PC-3 (cell line): ENCODE results near the gene BPGM.

ENCODE experiments used
- CTCF ChIP-seq: fragments of 300-600 bp; sonication (generic); conservative IDR thresholded peaks from 2 replicates; pipeline ENCODE4 v1.5.1; 2017; ENCODE audit warnings: antibody characterized with exemption, low read depth, mild to moderate bottlenecking, low read length
- EZH2 ChIP-seq: fragments of 300-600 bp; sonication (generic); IDR thresholded peaks from one replicate; pipeline ENCODE4 v1.6.1; 2017; ENCODE audit warnings: antibody characterized with exemption, mild to moderate bottlenecking, low read length; ENCODE audit not compliant: unreplicated experiment
- EZH2phosphoT487 ChIP-seq: fragments of 300-600 bp; sonication (generic); IDR thresholded peaks from 2 replicates; pipeline ENCODE4 v1.6.1; 2018; ENCODE audit warnings: mild to moderate bottlenecking, antibody characterized with exemption, low read length, borderline replicate concordance

DNA sequence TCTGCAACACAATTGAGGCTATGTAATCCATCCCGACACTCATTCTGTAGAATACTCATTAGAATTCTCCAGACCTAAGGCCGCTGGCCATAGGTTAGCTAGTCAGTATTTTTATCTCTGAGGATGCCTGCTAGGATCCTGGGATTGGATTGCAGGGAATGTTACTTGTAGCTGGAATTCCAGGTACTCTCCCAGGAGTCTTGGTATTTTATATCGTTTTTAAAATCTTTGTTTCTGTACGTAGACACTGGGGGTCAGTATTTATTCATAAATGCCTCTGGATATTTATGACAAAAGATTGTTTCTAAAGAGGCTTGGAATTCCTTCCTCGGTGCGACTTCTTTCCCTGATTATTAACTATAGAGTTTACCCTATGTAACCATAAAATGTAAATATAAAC, 40.1 kb downstream of the BPGM start:
- peak; percentile 54; the same call in 1 of the 2 replicates for TF ChIP-seq CTCF
- TF ChIP-seq EZH2: no peak
- no peak for TF ChIP-seq EZH2phosphoT487
